ENCODE results near the gene RMND1.

GRCh38 chr6:151422981-151423380 is 28.9 kb downstream of the RMND1 start:
- no peak for TF ChIP-seq CTCF (IDR thresholded peaks at IDR 0.05; ENCODE audit: low read length)
- TF ChIP-seq EZH2 (IDR thresholded peaks at IDR 0.05; ENCODE audit: borderline replicate concordance, low read length), result no peak

Measured in OCI-LY1 (cell line).